ENCODE measurements around the gene TM2D3. TPM values are rescaled to one million over a fixed set of nuclear protein-coding genes. Genes with fewer than 3 reads are reported as not detected.
A peak's percentile ranks its signal among the peaks of the same experiment; 100 is the strongest.

Gene TM2D3
- total and polyA plus RNA-seq, 10 of the 15 experiments (the other 5 are each of a cell fraction or from before 2014, with no cell fraction given) = 28.3 to 84.5 (median 45.0) TPM

- TF ChIP-seq, protein P1, sequence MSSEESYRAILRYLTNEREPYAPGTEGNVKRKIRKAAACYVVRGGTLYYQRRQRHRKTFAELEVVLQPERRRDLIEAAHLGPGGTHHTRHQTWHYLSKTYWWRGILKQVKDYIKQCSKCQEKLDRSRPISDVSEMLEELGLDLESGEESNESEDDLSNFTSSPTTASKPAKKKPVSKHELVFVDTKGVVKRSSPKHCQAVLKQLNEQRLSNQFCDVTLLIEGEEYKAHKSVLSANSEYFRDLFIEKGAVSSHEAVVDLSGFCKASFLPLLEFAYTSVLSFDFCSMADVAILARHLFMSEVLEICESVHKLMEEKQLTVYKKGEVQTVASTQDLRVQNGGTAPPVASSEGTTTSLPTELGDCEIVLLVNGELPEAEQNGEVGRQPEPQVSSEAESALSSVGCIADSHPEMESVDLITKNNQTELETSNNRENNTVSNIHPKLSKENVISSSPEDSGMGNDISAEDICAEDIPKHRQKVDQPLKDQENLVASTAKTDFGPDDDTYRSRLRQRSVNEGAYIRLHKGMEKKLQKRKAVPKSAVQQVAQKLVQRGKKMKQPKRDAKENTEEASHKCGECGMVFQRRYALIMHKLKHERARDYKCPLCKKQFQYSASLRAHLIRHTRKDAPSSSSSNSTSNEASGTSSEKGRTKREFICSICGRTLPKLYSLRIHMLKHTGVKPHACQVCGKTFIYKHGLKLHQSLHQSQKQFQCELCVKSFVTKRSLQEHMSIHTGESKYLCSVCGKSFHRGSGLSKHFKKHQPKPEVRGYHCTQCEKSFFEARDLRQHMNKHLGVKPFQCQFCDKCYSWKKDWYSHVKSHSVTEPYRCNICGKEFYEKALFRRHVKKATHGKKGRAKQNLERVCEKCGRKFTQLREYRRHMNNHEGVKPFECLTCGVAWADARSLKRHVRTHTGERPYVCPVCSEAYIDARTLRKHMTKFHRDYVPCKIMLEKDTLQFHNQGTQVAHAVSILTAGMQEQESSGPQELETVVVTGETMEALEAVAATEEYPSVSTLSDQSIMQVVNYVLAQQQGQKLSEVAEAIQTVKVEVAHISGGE (CRISPR knock-in tag; IDR thresholded peaks at IDR 0.05) = peak; percentile 60
- TF ChIP-seq NR2F1 (conservative IDR thresholded peaks at IDR 0.05) (peak; percentile 63), CEBPZ (IDR thresholded peaks at IDR 0.05; ENCODE audit: low read depth, low read length) (no peak), MLLT1 (IDR thresholded peaks at IDR 0.05) (no peak), TAF1 (IDR thresholded peaks at IDR 0.05; ENCODE audit: borderline replicate concordance, low read depth, low read length) (peak; percentile 96), CHD1 (IDR thresholded peaks at IDR 0.05; ENCODE audit: low read depth, low read length) (0 out of 2 replicates have a peak, but pooled peaks have one; percentile 17), TCF12 (IDR thresholded peaks at IDR 0.05; ENCODE audit: low read depth, low read length) (peak; percentile 52; the same call in 1 of the 2 replicates), ZZZ3 (IDR thresholded peaks at IDR 0.05; ENCODE audit: control insufficient read depth, insufficient read length, low read depth) (no peak), MEF2A (IDR thresholded peaks at IDR 0.05; ENCODE audit: insufficient read depth, low read depth, low read length) (no peak), ZNF622 (IDR thresholded peaks at IDR 0.05) (no peak), POLR2A (IDR thresholded peaks at IDR 0.05; ENCODE audit: low read depth, low read length) (peak; percentile 98), POU2F2 (IDR thresholded peaks at IDR 0.05; ENCODE audit: borderline replicate concordance, low read depth, low read length) (peak; percentile 51; the same call in 2 of the 3 replicates), RAD21 (IDR thresholded peaks at IDR 0.05; ENCODE audit: insufficient read depth, low read depth, low read length) (peak; percentile 12; the same call in 1 of the 2 replicates), MXI1 (IDR thresholded peaks at IDR 0.05; ENCODE audit: low read depth, low read length) (peak; percentile 60; the same call in 1 of the 2 replicates), ESRRA (IDR thresholded peaks at IDR 0.05; ENCODE audit: low read length) (peak; percentile 68; the same call in 1 of the 2 replicates), HDAC2 (IDR thresholded peaks at IDR 0.05) (no peak), ZNF24 (IDR thresholded peaks at IDR 0.05) (no peak), RELA (IDR thresholded peaks at IDR 0.05; ENCODE audit: borderline replicate concordance, partially characterized antibody) (peak; percentile 36)
- TF ChIP-seq, protein P2, sequence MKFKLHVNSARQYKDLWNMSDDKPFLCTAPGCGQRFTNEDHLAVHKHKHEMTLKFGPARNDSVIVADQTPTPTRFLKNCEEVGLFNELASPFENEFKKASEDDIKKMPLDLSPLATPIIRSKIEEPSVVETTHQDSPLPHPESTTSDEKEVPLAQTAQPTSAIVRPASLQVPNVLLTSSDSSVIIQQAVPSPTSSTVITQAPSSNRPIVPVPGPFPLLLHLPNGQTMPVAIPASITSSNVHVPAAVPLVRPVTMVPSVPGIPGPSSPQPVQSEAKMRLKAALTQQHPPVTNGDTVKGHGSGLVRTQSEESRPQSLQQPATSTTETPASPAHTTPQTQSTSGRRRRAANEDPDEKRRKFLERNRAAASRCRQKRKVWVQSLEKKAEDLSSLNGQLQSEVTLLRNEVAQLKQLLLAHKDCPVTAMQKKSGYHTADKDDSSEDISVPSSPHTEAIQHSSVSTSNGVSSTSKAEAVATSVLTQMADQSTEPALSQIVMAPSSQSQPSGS (IDR thresholded peaks at IDR 0.05; ENCODE audit: low read length) = no peak
- TF ChIP-seq, protein P3, sequence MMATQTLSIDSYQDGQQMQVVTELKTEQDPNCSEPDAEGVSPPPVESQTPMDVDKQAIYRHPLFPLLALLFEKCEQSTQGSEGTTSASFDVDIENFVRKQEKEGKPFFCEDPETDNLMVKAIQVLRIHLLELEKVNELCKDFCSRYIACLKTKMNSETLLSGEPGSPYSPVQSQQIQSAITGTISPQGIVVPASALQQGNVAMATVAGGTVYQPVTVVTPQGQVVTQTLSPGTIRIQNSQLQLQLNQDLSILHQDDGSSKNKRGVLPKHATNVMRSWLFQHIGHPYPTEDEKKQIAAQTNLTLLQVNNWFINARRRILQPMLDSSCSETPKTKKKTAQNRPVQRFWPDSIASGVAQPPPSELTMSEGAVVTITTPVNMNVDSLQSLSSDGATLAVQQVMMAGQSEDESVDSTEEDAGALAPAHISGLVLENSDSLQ (IDR thresholded peaks at IDR 0.05) = peak; percentile 79
Observed at GRCh38 chr15:101652098-101652785, at the start of gene TM2D3 (continued).
